GM19351 (cell line): ENCODE measurements around the gene SDK1.

Source experiments
- ATAC-seq: cut with Tn5 transposase; IDR thresholded peaks from one replicate; pipeline ENCODE4 v1.9.1; 2021; ENCODE audit warnings: mild to moderate bottlenecking, moderate library complexity; ENCODE audit not compliant: unreplicated experiment

Gene SDK1

GRCh38 chr7:3778345-3778744 is 477.3 kb downstream of the SDK1 start:
- no peak for ATAC-seq

- ATAC-seq = no peak
These were observed 479.0 kb downstream of the SDK1 start for GRCh38 chr7:3780016-3780415.

DNA sequence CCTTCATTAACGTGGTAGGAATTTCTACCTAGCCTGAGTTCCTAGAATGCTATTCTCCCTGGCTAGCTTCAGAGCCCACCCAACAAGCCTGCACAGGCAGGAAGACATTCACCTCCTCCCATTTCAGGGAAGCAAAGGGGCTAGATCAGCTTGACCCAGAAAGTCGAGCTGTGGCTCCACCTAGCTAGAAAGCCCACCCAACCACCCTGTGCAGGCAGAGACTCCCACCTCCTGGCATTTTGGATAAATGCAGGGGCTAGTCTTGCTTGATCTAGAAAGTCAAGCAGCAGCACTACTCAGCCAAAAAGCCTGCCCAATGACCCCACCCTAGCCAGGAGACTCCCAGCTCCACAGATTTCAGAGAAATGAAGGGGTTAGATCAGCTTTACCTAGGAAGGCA is 479.5 kb downstream of the SDK1 start:
- ATAC-seq = no peak

GRCh38 chr7:3781607-3782006 is 480.6 kb downstream of the SDK1 start:
- no peak for ATAC-seq

DNA sequence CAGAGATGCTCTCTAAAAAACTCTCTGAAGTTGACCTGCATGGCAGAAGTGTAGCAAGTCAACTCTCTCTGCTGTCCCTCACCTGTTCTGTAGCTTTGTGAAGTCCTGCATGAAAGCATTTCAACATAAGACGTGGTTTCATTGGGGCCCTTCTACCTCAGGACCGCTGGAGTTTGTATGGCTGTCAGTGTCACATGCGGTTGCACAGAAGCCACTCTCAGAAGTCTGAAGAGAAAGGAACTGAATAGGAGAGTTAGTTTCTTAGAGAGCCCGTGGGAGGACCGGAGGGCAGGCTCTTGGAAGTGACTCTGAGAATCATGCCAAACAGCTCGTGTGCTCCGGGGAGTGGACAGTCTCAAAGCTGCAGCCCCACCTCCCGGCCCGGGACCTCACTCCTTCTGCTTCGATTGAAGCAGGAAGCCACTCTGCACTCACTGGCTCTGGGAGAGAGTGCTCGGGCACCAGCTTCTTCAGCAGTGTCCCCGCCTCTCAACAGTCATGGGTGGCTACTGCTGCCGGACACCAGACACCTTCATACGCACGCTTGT is 486.7 kb downstream of the SDK1 start:
- no peak for ATAC-seq

- ATAC-seq = no peak
These were observed 489.8 kb downstream of the SDK1 start for GRCh38 chr7:3790803-3791202.

- no peak for ATAC-seq
These were observed 490.3 kb downstream of the SDK1 start for GRCh38 chr7:3791327-3791726.

DNA sequence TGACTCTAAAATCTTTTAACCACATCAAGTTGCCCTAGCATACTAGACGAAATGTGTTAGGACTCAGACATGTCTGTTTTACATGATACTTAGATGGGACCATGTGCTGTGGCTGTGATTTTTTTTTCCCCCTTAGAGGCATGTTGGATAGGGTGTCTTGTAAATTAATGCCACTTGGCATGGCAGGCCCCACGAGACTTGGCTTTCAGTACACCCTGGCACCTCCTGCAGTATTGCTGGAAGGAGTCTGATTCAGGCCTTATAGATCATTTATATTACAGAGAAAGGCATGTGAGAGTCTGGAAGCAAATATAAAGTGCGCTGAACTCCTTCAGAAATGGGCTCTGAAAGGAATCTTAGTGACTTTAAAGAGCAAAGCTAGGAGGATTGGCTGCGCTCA is 494.1 kb downstream of the SDK1 start:
- ATAC-seq = no peak

DNA sequence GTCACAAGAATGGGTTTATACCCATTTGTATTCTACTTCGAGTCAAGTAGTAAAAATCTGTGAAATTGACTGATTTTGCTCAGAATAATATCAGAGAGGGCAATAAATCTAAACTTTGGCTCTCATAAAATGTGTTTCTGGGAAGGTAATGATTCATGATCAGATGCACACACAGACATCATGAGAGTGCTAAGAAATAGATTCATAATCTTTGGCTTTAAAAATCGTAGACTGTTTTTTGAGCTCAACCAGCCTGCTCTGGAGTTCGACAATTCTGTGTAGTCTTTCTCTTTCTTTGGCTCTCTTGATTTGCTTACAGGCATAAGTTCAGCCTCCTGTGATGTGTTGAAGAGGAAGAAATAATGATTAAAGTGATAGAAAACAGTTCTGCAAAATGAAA is 494.7 kb downstream of the SDK1 start:
- no peak for ATAC-seq

DNA sequence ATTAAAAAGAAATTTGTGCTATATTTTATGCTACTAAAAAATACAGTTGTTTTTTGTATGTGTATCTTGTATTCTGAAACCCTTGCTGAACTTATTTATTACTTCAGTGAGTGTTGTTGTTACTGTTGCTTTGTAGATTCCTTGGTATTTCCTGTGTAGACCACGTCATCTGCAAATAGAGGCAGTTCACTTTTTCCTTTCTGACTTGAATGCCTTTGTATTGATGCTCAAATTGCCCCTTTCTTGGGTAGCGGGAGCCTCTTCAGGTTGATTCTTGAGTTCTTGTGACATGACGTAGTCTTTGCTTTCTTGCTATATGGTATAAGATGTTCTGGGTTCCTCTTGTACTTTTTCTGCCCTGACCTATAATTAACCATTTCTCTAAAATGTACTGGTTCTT is 504.1 kb downstream of the SDK1 start:
- ATAC-seq = no peak

DNA sequence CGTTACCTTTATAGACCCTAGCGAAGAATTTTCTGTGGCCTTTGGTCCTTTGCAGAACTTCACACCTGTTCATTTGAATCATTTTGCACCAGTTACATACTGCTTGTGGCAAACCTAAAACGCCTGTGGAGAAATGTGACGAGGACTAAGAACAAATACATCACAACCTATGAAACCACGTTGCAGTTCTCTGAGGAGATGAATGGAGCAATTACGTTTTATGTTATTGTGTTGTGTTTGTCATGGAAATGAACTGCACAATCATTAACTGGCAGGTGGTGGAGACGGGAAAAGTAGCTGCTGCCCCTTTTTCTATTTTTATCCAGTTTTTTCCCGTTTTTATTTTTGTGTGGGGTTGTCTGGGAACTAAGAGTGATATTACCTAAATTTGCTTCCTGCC is 505.5 kb downstream of the SDK1 start:
- no peak for ATAC-seq

DNA sequence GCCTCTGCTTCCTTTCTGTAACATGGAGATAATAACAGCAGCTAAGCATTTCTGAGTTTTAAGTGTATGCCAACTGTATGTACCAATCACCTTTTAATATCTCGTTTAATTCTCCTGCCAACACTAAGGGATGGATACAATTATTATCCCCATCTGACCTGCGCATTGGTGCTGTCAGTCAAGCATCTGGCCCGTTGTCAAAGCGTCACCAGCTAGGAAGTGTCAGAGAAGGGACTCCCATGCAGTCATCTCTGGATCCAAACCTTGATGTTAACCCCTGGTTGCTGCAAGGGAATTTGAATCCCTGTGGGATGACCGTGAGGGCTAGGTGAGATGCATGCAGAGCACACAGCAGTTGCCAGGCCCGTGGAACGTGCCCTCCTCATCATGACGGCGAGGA is 506.8 kb downstream of the SDK1 start:
- ATAC-seq = no peak

- ATAC-seq = no peak
These were observed 520.4 kb downstream of the SDK1 start for GRCh38 chr7:3821488-3821887.

GRCh38 chr7:3825491-3825890 is 524.4 kb downstream of the SDK1 start:
- ATAC-seq = no peak

DNA sequence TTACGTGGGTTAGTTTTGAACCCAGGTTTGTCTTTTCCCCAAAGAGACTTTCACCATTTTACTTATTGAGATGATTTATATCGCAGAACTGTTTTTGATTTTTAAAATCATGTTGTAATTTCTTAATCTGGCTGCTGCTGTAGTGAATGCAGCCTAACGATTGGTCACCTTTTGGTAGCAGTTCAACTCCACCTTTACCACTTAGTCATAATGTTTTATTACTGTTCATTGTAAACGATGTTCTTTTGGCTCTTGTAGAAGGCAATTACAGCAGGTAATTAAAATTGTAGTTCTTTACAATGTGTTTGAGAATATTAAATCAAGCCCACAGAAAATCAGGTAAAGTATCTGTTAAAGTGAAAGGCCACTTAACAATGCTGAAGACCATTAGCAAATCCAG is 531.1 kb downstream of the SDK1 start:
- ATAC-seq = no peak

DNA sequence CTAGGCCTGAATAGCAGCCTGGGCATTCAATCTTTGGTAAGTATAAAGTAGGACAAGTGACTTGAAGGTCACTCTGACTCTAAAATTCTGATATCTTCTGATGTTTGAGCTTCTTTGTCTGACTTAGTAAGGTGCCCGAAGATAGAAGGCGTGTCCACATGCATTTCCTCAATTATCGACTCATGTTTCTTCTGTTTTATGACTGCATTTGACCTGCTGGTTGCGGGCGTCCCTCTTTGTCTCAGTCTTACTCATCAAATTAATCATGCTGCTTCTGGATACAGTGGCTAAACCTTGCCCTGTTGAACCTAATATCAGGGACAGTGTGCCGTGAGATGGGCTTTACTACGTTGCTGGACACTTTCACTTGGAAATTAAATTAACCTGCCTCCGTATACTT is 534.1 kb downstream of the SDK1 start:
- ATAC-seq = no peak

DNA sequence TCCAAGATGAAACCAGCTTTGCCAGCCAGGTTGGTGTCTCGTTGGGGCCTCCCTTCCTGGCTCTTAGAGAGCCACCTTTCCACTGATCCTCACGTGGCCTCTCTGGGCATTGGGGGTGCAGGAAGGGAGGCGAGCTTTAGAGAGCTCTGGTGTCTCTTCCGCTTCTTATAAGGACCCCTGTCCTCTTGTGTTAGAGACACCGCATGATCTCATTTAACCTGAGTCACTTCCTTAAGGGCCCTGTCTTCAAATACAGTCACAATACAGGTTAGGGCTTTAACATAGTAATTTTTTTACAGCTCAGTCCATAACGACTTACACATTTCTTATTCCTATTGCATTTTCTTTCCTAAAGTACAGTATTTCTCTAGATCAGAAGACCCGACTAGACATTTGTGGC is 535.8 kb downstream of the SDK1 start:
- no peak for ATAC-seq

GRCh38 chr7:3844540-3845151 is 543.6 kb downstream of the SDK1 start:
- ATAC-seq = no peak

DNA sequence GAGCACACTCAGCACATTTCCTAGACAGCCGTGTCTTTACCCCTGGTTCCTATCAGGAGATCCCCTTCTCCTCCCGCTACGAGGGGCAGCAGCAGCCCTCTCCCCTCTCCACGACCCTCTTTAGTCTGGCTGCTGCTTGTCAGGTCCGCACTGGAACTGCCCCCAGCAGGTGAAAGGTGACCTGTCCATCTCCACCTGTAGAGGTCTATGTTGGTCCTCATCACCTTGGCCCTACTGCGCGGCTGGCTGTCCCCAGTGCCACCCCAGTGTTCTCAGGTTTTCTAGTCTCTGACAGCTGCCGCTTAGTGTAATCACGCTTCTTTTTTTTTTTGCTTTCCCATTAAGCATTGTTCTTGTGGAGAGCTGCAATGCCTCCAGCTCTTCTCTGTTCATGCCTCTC is 545.7 kb downstream of the SDK1 start:
- ATAC-seq = no peak

GRCh38 chr7:3847336-3847735 is 546.3 kb downstream of the SDK1 start:
- no peak for ATAC-seq

DNA sequence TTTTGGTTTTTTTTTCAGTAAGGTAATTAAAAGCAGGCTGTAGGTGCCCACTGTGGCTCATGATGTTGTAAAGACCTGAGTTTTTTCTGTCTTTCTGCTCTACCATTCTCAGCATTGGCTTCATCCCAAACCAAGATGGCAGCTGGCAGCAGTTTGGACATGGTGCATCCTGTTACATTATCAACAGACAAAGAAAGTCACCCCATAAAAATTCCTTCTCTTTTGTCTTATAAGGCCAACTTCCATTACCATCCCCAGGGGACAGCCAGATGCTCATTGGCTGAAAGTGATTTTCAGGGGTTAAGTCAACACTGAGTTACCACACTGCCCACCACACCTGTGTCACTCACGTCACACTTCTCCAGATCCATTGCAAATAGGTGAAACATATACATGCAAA is 558.4 kb downstream of the SDK1 start:
- no peak for ATAC-seq

GRCh38 chr7:3860932-3861331 is 559.9 kb downstream of the SDK1 start:
- no peak for ATAC-seq

GRCh38 chr7:3861386-3861785 is 560.3 kb downstream of the SDK1 start:
- no peak for ATAC-seq
